GM19328 (cell line): ENCODE measurements around the gene E2F7.

Experiments used
- ATAC-seq: cut with Tn5 transposase; IDR thresholded peaks from one replicate; pipeline ENCODE4 v1.9.1; 2021; ENCODE audit warnings: mild to moderate bottlenecking, moderate library complexity; ENCODE audit not compliant: unreplicated experiment

Gene E2F7

GRCh38 chr12:77023501-77023900, 41.9 kb downstream of the E2F7 start:
- no peak for ATAC-seq

DNA sequence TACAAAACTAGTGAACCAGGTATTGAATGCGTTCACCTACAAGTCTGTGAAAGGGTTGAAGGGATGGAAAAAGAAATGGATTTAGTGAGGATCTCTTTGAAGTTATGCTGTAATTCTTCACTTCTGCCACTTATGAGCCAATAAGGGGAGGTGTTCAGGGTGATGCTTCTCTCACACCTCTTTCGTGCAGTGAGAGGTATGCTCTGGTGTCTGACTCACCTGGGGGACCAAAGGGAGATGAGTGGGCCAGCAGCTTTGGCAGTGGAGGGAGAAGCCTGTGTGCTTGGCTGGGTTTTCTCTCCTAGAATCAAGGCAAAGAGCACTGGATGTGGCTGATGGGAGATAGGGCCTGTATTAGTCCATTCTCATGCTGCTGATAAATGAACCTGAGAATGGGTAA, 45.4 kb downstream of the E2F7 start:
- no peak for ATAC-seq

- ATAC-seq, result no peak
Observed at GRCh38 chr12:77016606-77017005, 48.8 kb downstream of the E2F7 start.

DNA sequence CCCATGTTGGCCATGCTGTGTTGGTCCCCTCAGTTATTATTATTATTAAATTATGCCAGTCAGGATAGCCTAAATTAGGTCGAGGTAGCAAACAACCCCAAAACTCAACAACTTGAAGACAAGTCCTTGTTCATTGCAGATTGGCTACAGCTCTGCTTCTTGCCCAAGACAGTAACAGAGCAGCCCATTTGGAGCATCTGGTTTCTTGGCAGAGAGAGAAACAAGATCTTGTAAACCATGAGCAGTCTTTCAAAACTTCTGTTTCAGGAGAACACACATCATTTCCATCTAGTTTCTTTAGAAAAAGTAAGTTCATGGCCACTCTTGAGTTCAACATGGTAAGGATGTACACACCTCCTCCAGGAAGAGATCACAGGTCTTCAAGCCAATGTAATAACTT, 52.3 kb downstream of the E2F7 start:
- ATAC-seq, result no peak

DNA sequence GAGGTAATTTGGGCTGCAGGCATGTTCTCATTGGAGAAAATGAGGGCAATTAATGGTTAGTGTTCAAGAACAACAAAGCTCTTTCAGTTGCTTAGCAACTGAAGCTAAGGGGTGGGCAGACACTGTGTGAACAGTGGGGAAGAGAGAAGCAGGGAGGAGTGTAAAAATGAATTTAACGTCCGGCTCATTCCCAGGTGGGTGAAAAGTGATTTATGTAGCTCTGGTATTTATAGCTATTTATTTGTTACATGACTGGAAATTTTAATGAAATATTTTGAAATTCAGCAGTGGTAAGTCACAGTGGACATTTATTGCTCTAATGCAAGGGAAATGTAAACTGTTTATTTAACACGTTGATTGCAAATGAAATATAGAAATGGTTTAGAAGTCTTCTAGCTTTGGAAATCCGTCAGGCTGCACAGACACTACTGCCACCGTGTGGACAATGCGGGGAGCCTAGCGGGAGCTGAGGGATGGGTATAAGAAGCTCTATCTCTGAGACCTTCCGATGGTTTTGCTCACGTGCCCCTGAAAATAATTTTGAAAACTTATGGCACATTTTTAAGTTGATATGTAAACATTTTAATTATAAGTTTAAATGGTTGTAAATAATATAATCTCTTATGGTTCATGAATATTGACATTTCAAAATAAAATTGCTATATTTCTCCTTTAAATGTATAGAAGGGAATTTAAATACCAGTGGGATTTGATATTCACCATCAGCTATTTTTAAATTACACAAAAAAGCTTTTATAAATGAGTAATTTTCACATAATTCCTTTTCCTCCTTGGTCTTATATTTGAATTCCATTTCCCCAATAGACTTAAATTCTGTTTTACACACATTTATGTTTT, 54.4 kb downstream of the E2F7 start:
- peak; percentile 86 for ATAC-seq

GRCh38 chr12:77007476-77007875, 57.9 kb downstream of the E2F7 start:
- ATAC-seq, result no peak

GRCh38 chr12:77005611-77006098, 59.7 kb downstream of the E2F7 start:
- no peak for ATAC-seq

- ATAC-seq, result no peak
Observed at GRCh38 chr12:77003914-77004313, 61.5 kb downstream of the E2F7 start.

DNA sequence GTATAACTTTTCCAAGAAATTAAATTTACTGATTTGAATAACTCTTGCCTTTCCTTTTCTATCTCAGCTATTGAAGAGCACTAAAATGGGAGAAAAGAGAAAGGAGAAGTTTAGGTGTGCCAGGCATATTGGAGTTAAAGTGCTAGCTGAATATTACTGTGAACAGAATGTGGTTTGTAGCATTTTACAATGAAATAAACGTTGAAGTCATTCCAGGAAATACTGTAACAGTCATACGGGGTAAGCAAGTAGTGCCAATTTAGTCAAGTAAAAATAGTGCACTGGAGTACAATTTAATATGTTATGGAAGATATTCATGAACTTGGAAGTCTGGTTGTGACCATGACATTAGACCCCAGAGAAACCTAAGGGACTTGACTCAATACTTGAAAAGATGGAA, 62.1 kb downstream of the E2F7 start:
- ATAC-seq, result no peak

DNA sequence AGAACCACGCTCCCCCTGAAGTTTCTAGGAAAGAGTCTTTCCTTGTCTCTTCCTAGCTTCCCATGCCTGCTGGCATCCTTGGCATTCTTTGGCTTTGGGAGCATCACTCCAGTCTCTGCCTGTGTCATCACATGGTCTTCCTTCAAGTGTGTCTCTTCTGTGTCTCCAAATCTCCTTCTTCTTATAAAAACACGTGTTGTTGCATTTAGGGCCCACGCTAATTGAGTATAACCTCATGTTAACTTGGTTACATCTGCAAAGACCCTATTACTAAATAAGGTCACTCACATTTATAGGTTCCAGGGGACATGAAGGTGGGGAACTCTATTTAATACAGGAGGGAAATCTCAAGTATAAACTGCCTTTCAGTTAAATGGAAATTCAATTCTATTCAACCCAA, 63.0 kb downstream of the E2F7 start:
- ATAC-seq, result no peak

DNA sequence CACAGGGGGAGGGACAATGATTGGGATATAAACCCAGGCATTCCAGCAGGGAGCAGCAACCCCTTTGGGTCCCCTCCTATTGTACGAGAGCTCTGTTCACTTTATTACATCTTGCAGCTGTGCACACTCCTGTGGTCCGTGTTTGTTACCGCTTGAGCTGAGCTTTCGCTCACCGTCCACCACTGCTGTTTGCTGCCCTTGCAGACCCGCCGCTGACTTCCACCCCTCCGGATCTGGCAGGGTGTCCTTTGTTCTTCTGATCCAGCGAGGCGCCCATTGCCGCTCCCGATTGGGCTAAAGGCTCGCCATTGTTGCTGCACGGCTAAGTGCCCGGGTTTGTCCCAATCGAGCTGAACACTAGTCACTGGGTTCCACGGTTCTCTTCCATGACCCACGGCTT, 64.1 kb downstream of the E2F7 start:
- no peak for ATAC-seq

GRCh38 chr12:76998908-76999556, 66.3 kb downstream of the E2F7 start:
- ATAC-seq, result no peak

DNA sequence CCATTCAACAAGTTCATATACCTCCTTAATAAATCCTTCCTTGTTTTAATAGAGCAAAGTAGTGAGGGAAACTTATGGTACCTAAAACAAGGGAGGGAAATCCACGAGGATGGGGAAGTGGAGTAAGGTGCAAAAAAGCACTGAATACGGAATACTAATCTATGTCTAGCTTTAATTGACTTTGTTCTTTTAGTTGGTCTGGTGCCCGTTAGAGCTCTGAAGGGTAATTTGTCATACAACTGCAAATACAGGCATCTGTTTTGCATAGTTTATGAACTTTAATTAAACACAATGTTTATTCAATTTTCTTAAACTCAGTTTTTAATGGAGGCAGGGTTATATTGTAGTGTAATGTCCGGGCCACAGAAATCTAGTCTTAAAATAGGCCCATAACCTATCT, 67.0 kb downstream of the E2F7 start:
- no peak for ATAC-seq

DNA sequence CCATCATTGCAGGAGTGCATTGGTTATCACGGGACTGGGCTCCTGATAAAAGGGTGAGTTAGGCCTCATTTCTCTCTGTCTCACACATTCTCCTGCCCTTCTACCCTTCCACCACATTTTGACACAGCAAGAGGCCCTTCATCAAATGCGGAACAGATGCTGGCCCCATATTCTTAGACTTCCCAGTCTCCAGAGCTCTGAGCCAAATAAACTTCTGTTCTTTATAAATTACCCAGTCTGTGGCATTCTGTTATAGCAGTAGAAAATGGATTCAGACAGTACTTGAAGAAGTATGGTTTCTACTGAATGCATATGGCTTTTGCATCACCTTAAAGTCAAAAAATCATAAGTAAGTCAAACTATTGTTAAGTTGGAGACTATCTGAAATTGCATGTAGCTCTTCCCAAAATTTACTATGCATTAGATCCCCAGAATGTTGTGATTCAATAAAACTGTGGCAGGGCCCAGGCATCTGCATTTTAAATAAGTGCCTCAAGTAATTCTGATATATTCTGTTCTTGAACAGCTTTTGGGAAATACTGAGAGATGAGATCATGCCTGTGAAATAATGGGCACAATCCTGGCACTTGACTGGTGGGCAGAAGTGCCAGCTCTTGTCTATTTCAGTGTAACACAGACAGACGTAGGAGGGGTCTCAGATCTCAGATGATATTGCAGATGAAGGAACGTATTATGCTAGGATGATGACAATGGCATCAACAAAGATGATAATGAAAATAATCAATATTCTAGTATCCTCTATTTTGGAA, 68.2 kb downstream of the E2F7 start:
- ATAC-seq, result no peak

GRCh38 chr12:76990716-76991115, 74.7 kb downstream of the E2F7 start:
- no peak for ATAC-seq

GRCh38 chr12:76984566-76984965, 80.8 kb downstream of the E2F7 start:
- no peak for ATAC-seq

- no peak for ATAC-seq
Observed at GRCh38 chr12:76983420-76983819, 81.9 kb downstream of the E2F7 start.

DNA sequence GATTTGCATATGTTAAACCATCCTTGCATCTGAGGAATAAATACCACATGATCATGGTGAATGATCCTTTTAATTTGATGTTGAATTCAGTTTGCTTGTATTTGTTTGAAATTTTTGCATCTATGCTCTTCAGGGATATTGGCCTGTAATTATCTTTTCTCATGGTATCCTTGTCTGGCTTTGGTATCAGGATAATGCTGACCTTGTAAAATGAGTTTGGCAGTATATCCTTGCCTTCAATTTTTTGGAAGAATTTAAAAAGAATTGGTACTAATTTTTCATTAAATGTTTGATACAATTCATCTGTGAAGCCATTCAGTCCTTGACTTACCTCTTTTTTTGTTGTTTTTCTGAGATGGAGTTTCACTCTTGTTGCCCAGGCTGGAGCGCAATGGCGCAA, 85.2 kb downstream of the E2F7 start:
- ATAC-seq, result no peak

- no peak for ATAC-seq
Observed at GRCh38 chr12:76976777-76977382, 88.5 kb downstream of the E2F7 start.
